A673 (cell line): ENCODE results near the gene PEX1.

Experiments used
- CTCF ChIP-seq: fragments of 300-800, 200-600 bp; sonication (generic); conservative IDR thresholded peaks from 2 replicates; pipeline ENCODE4 v1.5.1; 2017; ENCODE audit warnings: low read depth, mild to moderate bottlenecking, antibody characterized with exemption, low read length, moderate library complexity, mixed read lengths
- EZH2 ChIP-seq: fragments of 200-600 bp; sonication (generic); IDR thresholded peaks from 2 replicates; pipeline ENCODE4 v1.6.1; 2017; ENCODE audit warnings: borderline replicate concordance, low read depth, mild to moderate bottlenecking, mixed read lengths, antibody characterized with exemption, low read length; ENCODE audit not compliant: poor library complexity, severe bottlenecking

GRCh38 chr7:92437956-92438491 is 90.3 kb downstream of the PEX1 start:
- TF ChIP-seq CTCF (no peak), EZH2 (no peak)
